CD4-positive, CD25-positive, alpha-beta regulatory T cell (primary cell): ENCODE results near the gene IQGAP3. TPM values are rescaled to one million over a fixed set of nuclear protein-coding genes. Genes with fewer than 3 reads are reported as not detected.

ENCODE experiments used
- ATAC-seq, 2 donors: fragments of 150-1000 bp; cut with Tn5 transposase; one replicate each; pipeline ENCODE4 v1.10.0; 2021; ENCODE audit warnings: low read depth in 2 of 2, moderate number of reproducible peaks in 2 of 2, moderate library complexity in 1 of 2
- DNase-seq, 3 donors: peaks; one replicate each; pipeline versions ENCODE4 v3.0.0 to v3.0.0-alpha.2; 2012 to 2022; ENCODE audit warnings: mixed read lengths in 1 of 3
- H3K27ac ChIP-seq: one replicate; pipeline ENCODE4 v1.7.0; 2013; ENCODE audit warnings: mild to moderate bottlenecking, low read length; ENCODE audit not compliant: insufficient read depth, poor library complexity, severe bottlenecking
- H3K27me3 ChIP-seq: one replicate; pipeline ENCODE4 v1.7.0; 2013; ENCODE audit warnings: low read length; ENCODE audit not compliant: control insufficient read depth, insufficient read depth
- H3K36me3 ChIP-seq: one replicate; pipeline ENCODE4 v1.7.0; 2013; ENCODE audit warnings: mild to moderate bottlenecking, low read length, moderate library complexity; ENCODE audit not compliant: control insufficient read depth, insufficient read depth
- H3K4me1 ChIP-seq: 2 replicates; pipeline ENCODE4 v1.7.0; 2013; ENCODE audit warnings: mild to moderate bottlenecking, low read length; ENCODE audit not compliant: insufficient read depth, control insufficient read depth, poor library complexity, severe bottlenecking
- H3K4me3 ChIP-seq: one replicate; pipeline ENCODE4 v1.7.0; 2013; ENCODE audit warnings: low read depth, mild to moderate bottlenecking, low read length, moderate library complexity
- H3K9me3 ChIP-seq, 2 experiments: 1 replicate in 1 of 2; 2 replicates in 1 of 2; pipeline ENCODE4 v1.7.0; 2013; ENCODE audit warnings: low read length in 2 of 2, mild to moderate bottlenecking in 1 of 2, moderate library complexity in 1 of 2; ENCODE audit not compliant: control insufficient read depth in 2 of 2
- H3K27ac Mint-ChIP-seq, 3 donors: one replicate each; pipeline ENCODE4 v1.8.0; 2020 to 2022; ENCODE audit warnings: mild to moderate bottlenecking in 3 of 3, mixed read lengths in 3 of 3, moderate library complexity in 2 of 3
- H3K27me3 Mint-ChIP-seq: one replicate; pipeline ENCODE4 v1.8.0; 2022; ENCODE audit warnings: mild to moderate bottlenecking, mixed read lengths
- H3K36me3 Mint-ChIP-seq: one replicate; pipeline ENCODE4 v1.8.0; 2020; ENCODE audit warnings: mixed read lengths
- H3K4me1 Mint-ChIP-seq, 4 donors: one replicate each; pipeline ENCODE4 v1.8.0; 2020 to 2022; ENCODE audit warnings: mixed read lengths in 4 of 4, mild to moderate bottlenecking in 1 of 4
- H3K4me3 Mint-ChIP-seq, 4 donors: one replicate each; pipeline ENCODE4 v1.8.0; 2020 to 2022; ENCODE audit warnings: mild to moderate bottlenecking in 4 of 4, mixed read lengths in 4 of 4, moderate library complexity in 3 of 4
- H3K9me3 Mint-ChIP-seq, 7 donors: one replicate each; pipeline ENCODE4 v1.8.0; 2020 to 2022; ENCODE audit warnings: mixed read lengths in 7 of 7, mild to moderate bottlenecking in 3 of 7, moderate library complexity in 2 of 7
- polyA plus RNA-seq, 4 donors: library from polyadenylated mRNA; unstranded; fragments of 300-500 nt; fragmentation: Illumina TruSeq; gene quantifications; one replicate each; pipeline ENCODE4 v1.2.3, GENCODE V29; 2021
- total RNA-seq: library from RNA; stranded (reverse); gene quantifications from one replicate; pipeline ENCODE4 v1.2.3, GENCODE V29; 2022

IQGAP3 gene
- total and polyA plus RNA-seq, 5 donors from 2014 or later = 0.05 to 0.98 (median 0.10) TPM

DNA sequence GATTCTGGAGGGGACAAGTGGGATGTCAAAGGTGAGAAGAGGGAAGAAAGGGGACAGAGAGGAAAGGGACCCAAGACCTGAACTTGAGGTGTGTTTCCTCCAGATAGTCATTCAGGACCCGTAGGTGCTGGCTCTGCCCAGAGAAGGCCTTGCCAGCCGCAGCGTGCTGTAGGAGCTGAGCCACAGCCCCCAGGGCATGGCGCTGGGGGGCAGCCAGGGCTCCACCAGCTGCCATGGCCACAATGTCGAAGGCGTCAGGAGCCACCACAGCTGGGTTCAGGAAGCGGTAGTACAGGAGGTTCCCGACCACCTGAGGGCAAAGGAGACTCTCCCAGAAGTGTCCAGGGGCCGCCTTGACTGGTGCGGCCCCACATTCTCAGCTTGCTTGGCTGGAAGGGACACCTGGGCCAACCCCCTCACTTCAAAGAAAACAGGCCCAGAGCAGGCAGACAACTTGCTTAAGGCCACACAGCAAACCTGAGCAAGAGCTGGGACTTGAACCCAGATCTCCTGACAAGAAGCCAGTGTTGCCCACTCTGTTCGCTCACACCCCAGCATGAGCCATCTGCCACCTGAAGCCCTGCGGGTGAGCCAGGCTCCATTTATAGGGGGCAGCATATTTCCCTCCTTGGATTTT is 37.8 kb downstream of the IQGAP3 start:
- Histone ChIP-seq H3K9me3 (no peaks in the 10 kb centered on the region), H3K27me3 (no peaks in the 10 kb centered on the region), H3K27ac (no peak overlapping the region), H3K4me1 (no peaks in the 10 kb centered on the region), H3K4me3 (no peak overlapping the region), H3K36me3 (no peaks in the 10 kb centered on the region)
- H3K27ac Mint-ChIP-seq = peak overlapping the region in 1 of 3 donors; percentile 86
- peaks cover 0 to 2% (median 0%) of the 10 kb centered on the region in 4 donors for H3K4me1 Mint-ChIP-seq
- H3K9me3 Mint-ChIP-seq = no peaks in the 10 kb centered on the region
- no peak overlapping the region for H3K4me3 Mint-ChIP-seq
- DNase-seq (no peak), ATAC-seq (no peak)
- H3K36me3 Mint-ChIP-seq = no peaks in the 10 kb centered on the region
- H3K27me3 Mint-ChIP-seq = no peaks in the 10 kb centered on the region

DNA sequence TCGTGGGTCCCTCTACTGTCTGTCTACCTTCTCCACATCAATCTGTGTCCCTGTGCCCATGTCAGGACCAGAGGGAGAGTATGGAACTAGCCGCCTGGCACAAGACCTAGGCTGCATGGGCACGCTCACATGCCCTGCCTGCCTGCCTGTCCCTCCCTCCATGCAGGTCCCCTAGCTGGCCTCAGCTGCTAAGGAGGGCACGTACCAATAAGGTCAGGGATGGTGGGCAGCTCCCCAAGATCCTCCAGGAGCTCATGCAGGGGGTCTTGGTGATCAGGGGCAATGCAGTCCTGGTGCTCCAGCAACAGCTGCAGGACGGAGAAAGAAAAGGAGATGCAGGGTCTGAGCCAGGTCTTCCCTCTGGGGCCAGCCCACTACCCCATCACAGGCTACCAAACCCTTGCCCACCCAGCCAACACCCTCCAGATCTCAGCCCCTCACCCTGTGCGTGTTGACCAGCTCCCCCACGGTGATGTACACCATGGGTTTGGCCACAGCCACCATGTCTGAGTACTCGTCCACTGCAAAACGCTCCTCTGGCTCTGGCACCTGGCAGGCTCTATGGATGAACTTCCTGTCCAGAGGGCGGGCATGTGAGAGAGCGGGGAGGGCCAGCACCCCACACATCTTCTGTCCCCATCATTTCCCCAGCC is 38.7 kb downstream of the IQGAP3 start:
- no peak overlapping the region for H3K4me3 ChIP-seq
- no peaks in the 10 kb centered on the region for H3K27me3 ChIP-seq
- H3K4me3 Mint-ChIP-seq = no peak overlapping the region
- H3K27ac ChIP-seq = no peak overlapping the region
- no peaks in the 10 kb centered on the region for H3K36me3 Mint-ChIP-seq
- H3K36me3 ChIP-seq = no peaks in the 10 kb centered on the region
- no peaks in the 10 kb centered on the region for H3K9me3 Mint-ChIP-seq
- H3K27me3 Mint-ChIP-seq = no peaks in the 10 kb centered on the region
- ATAC-seq (no peak), DNase-seq (no peak)
- H3K4me1 Mint-ChIP-seq = peaks cover under 1 to 5% (median 2%) of the 10 kb centered on the region in 4 donors
- peaks cover 2% of the 10 kb centered on the region for H3K4me1 ChIP-seq
- H3K9me3 ChIP-seq = no peaks in the 10 kb centered on the region
- peak overlapping the region in 2 of 3 donors; percentile 64 to 86 for H3K27ac Mint-ChIP-seq

DNA sequence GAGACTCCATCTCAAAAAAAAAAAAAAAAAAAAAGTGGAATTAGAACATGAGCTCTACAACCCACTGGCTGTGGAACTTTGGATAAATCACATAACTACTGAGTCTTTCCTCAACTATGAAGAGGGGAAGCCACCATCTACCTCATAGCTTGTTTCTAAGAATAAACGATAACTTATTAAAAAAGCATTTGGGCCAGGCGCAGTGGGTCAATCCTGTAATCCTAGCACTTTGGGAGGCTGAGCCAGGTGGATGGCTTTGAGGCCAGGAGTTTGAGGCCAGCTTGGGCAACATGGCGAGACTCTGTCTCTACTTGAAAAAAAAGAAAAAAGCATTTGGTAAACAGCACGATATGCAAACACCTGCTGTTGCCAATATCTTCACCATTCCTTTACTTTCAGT is 40.0 kb downstream of the IQGAP3 start:
- DNase-seq = no peak
- no peak overlapping the region for H3K27ac ChIP-seq
- peaks cover 15% of the 10 kb centered on the region for H3K4me1 ChIP-seq
- H3K36me3 ChIP-seq = no peaks in the 10 kb centered on the region
- ATAC-seq = no peak
- Mint-ChIP-seq H3K36me3 (no peaks in the 10 kb centered on the region), H3K4me3 (no peak overlapping the region), H3K27ac (peak overlapping the region in 1 of 3 donors; percentile 54), H3K9me3 (no peaks in the 10 kb centered on the region), H3K4me1 (peaks cover 8 to 16% (median 13%) of the 10 kb centered on the region in 4 donors), H3K27me3 (no peaks in the 10 kb centered on the region)
- no peaks in the 10 kb centered on the region for H3K27me3 ChIP-seq
- H3K9me3 ChIP-seq = no peaks in the 10 kb centered on the region
- no peak overlapping the region for H3K4me3 ChIP-seq

DNA sequence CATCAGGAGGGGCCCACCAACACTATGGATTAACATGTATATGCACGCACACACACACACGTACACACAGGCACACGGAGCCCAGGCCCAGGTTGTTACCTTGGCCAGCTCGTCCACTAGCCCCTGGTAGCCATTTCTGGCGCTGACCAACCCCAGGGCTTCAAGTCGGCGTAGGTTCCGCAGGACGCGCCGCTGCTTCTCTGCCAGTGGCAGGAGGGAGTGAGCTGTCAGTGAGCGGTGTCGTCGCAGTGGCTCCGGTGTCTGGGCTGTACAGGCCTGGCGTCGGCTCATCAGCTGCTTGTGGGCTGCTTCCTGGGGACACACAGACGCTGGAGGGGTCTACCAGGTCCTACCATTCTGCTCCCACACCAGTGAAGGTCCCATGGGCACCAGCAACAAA is 42.4 kb downstream of the IQGAP3 start:
- H3K27ac Mint-ChIP-seq = no peak overlapping the region
- peaks cover 14 to 31% (median 26%) of the 10 kb centered on the region in 4 donors for H3K4me1 Mint-ChIP-seq
- H3K27me3 ChIP-seq = no peaks in the 10 kb centered on the region
- no peak overlapping the region for H3K27ac ChIP-seq
- no peaks in the 10 kb centered on the region for H3K36me3 ChIP-seq
- H3K9me3 ChIP-seq = no peaks in the 10 kb centered on the region
- peaks cover 25% of the 10 kb centered on the region for H3K4me1 ChIP-seq
- DNase-seq = no peak
- H3K4me3 Mint-ChIP-seq = no peak overlapping the region
- H3K4me3 ChIP-seq = no peak overlapping the region
- no peaks in the 10 kb centered on the region for H3K9me3 Mint-ChIP-seq
- H3K36me3 Mint-ChIP-seq = no peaks in the 10 kb centered on the region
- ATAC-seq = no peak
- no peaks in the 10 kb centered on the region for H3K27me3 Mint-ChIP-seq

DNA sequence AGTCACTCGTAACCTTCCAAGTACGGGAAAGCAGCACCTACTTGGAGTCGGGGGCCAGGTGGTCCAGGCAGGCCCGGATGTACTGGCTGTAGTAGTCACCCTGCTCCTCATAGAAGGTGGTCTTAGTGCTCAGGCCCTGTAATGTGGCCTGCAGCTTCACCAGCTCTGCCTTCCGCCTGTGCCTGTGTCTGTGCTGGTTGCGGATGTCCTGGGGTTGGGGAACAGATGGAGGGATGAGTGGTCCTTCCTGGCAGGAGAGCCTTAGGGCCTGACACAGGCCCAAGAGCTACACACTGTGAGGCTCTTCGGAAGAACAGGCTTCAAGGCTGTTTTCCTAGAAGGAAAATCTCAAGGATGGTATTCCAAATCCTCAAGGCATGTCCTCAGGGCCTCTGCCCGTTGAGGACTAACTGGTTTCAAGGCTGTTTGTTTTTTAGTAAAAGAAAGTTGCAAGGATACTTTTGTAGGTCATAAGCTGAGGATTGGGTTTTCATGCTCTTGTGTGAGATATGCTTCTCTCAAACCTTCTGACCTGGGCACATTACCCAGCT is 43.4 kb downstream of the IQGAP3 start:
- no peak overlapping the region for H3K4me3 ChIP-seq
- H3K36me3 Mint-ChIP-seq = no peaks in the 10 kb centered on the region
- H3K27ac Mint-ChIP-seq = peak overlapping the region in 2 of 3 donors; percentile 48 to 72
- ATAC-seq (no peak), DNase-seq (no peak)
- no peaks in the 10 kb centered on the region for H3K27me3 ChIP-seq
- H3K9me3 Mint-ChIP-seq = no peaks in the 10 kb centered on the region
- peaks cover 22 to 42% (median 35%) of the 10 kb centered on the region in 4 donors for H3K4me1 Mint-ChIP-seq
- no peaks in the 10 kb centered on the region for H3K27me3 Mint-ChIP-seq
- H3K9me3 ChIP-seq = no peaks in the 10 kb centered on the region
- H3K36me3 ChIP-seq = no peaks in the 10 kb centered on the region
- H3K4me1 ChIP-seq = peaks cover 35% of the 10 kb centered on the region
- H3K27ac ChIP-seq = no peak overlapping the region
- H3K4me3 Mint-ChIP-seq = peak overlapping the region in 1 of 4 donors; percentile 74

DNA sequence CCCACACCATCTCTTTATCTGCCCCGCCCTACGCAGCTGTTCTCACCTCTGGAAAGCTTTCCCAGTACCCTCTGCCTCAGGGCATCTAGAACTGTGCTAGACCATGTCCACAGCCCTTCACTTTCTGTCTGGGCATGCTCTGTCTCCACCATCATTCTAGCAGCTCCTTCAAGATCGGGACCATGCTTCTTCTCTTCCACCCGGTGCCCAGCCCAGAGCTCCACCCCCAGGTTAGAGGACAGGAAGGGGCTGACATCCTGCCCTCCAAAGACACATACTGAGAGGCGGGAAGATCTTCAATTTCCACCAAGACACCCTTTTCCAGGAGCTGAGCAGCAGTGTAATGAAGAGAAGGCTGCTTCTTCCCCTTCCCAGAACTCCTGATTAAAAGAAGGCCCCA is 44.1 kb downstream of the IQGAP3 start:
- Histone ChIP-seq H3K27ac (no peak overlapping the region), H3K27me3 (no peaks in the 10 kb centered on the region), H3K9me3 (no peaks in the 10 kb centered on the region), H3K36me3 (no peaks in the 10 kb centered on the region), H3K4me3 (peak overlapping the region; percentile 43), H3K4me1 (peaks cover 38% of the 10 kb centered on the region)
- H3K9me3 Mint-ChIP-seq = no peaks in the 10 kb centered on the region
- peak in 2 of 3 donors; percentile 15 to 45 for DNase-seq
- ATAC-seq = peak in 1 of 2 donors; percentile 25
- no peaks in the 10 kb centered on the region for H3K36me3 Mint-ChIP-seq
- peak overlapping the region; percentile 6 to 72 (median 63) for H3K27ac Mint-ChIP-seq
- peak overlapping the region; percentile 74 to 90 (median 74) for H3K4me3 Mint-ChIP-seq
- H3K27me3 Mint-ChIP-seq = no peaks in the 10 kb centered on the region
- H3K4me1 Mint-ChIP-seq = peaks cover 23 to 44% (median 37%) of the 10 kb centered on the region in 4 donors

DNA sequence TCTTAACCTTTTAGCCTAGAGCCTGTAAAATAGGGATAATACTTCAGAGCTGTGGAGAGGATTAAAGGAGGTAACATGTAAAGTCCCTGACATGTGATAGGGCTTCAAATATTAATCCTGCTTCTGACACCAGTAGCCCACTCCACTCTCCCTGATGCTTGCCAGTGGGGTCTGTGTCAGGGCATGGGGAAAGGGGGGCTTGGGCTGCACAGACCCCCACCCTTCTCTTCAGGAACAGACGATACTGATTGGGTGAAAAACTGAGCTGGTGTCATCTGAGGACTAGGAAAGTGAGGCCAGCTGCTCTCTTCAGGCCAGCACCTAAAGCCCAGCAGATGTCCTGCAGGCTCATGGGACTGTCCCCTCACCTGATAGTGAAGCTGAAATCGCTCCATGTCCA is 44.8 kb downstream of the IQGAP3 start:
- Mint-ChIP-seq H3K9me3 (no peaks in the 10 kb centered on the region), H3K4me3 (peak overlapping the region; percentile 29 to 90 (median 74)), H3K36me3 (no peaks in the 10 kb centered on the region), H3K27me3 (no peaks in the 10 kb centered on the region), H3K27ac (peak overlapping the region in 2 of 3 donors; percentile 42 to 63), H3K4me1 (peaks cover 23 to 44% (median 37%) of the 10 kb centered on the region in 4 donors)
- peak overlapping the region; percentile 27 for H3K4me3 ChIP-seq
- no peak for DNase-seq
- H3K36me3 ChIP-seq = no peaks in the 10 kb centered on the region
- peaks cover 38% of the 10 kb centered on the region for H3K4me1 ChIP-seq
- no peaks in the 10 kb centered on the region for H3K27me3 ChIP-seq
- ATAC-seq = no peak
- H3K9me3 ChIP-seq = no peaks in the 10 kb centered on the region
- H3K27ac ChIP-seq = no peak overlapping the region
